Measurements from ENCODE around the gene C2CD2.
A peak's percentile ranks its signal among the peaks of the same experiment; 100 is the strongest.

C2CD2 gene

DNA sequence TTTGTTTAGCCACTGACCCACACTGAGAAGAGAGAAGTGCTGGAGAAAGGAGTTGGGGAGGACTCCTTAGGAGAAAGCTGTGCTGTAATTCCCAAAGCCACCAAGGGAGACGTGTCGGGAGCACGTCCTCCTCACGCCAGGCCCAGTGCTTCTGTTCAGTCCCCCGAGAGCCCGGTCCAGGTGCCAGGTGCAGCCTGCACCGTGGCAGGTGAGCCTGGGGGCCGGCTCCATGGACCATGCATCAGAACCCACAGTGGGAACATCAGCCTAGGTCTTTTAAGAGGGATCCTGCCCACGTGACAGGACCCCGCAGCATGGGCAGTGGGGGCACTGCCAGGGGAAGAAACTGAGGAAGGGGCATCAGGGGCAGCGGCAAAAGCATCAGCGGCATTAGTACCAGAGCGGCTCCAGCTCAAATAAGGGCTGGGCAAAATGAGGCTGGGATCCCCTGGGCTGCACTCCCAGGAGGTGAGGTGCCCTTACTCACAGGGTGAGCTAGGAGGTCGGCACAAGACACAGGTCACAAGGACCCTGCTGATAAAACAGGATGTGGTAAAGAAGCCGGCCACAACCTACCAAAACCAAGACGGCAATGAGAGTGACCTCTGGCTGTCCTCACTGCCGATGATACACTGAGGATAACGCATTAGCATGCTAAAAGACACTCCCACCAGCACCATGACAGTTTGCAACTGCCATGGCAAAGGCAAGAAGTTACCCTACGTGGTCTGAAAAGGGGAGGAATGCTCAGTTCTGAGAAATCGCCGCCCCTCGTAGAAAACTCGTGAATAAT is 50.1 kb downstream of the C2CD2 start:
- no peak for DNase-seq

DNA sequence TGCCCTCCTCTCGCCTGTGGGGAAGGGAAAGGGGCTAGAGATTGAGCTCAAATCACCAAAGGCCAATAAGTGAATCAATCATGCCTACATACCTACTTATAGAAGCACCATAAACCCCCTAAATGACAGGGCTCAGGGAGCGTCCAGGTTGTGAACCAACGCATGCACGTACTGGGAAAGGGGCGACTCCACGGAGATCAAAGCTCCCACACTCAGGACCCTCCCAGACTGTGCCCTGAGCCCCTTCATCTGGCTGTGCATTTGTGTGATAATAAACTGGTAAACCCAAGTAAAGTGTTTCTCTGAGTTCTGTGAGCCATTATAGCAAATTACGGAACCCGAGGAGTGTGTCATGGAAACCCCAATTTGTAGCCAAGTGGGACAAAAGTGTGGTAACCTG is 50.9 kb downstream of the C2CD2 start:
- no peak for DNase-seq

GRCh38 chr21:41901782-41902181 is 52.0 kb downstream of the C2CD2 start:
- no peak for DNase-seq

- DNase-seq = no peak
These were observed 52.7 kb downstream of the C2CD2 start for GRCh38 chr21:41901099-41901498.

GRCh38 chr21:41900401-41900800 is 53.4 kb downstream of the C2CD2 start:
- no peak for DNase-seq

DNA sequence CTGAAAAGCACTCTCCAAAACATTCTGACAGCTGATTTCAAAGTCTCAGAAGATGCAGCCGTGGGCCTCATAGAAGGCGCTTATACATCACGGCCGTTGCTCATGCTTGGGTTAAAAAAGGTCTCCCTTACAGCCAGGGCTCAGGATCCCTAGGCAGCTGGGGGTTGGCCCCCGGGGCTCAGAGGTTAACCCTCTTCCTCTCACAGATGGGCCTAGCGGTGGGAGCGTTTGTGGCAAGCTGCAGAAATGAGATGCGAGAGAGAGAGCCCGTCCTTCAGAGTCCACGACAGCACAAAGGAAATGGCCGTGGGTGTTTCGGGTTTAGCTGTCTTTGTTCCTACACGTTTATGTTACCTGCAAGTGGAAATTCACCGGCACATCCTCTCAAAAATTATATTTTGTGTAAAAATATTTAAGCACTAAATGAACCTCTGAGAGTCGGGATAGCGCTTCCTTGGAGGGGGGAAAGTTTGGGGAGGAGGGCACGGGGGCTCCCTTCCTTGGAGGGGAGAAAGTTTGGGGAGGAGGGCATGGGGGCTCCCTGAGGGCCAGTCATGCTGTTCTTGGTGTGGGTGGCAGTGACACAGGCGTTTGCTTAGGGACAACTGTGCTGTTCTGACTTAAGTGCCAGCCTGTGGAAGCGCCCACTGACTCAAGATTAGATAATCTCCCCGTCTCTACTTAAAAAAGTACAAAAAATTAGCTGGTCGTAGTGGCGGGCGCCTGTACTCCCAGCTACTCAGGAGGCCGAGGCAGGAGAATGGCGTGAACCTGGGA is 54.2 kb downstream of the C2CD2 start:
- DNase-seq = no peak

DNA sequence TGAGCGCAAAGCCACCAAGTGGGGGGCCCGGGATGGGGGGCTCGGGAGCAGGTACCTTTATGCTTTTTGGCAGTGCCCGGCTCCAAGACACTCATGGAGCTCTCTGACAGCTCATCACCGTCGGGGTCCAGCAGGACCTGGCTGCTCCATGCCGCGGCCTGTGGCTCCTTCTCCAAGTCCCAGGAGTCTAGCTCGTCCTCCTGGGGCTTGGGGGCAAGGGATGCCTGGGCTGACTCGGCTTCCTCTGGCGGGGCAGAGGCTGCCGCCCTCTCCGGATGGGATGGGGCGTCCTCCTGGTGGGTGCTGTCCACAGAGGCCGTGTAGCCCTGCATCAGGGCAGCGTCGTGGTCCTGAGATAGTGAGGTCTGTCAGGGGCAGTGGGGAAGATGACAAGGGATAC is 54.8 kb downstream of the C2CD2 start:
- no peak for DNase-seq

GRCh38 chr21:41897700-41898099 is 56.1 kb downstream of the C2CD2 start:
- DNase-seq = no peak

GRCh38 chr21:41897047-41897669 is 56.7 kb downstream of the C2CD2 start:
- no peak for DNase-seq

- no peak for DNase-seq
These were observed 58.0 kb downstream of the C2CD2 start for GRCh38 chr21:41895643-41896493.

- peak; percentile 16 for DNase-seq
These were observed 58.8 kb downstream of the C2CD2 start for GRCh38 chr21:41894922-41895557.

GRCh38 chr21:41894511-41894910 is 59.3 kb downstream of the C2CD2 start:
- DNase-seq = no peak

GRCh38 chr21:41892726-41893125 is 61.1 kb downstream of the C2CD2 start:
- no peak for DNase-seq

- no peak for DNase-seq
These were observed 62.7 kb downstream of the C2CD2 start for GRCh38 chr21:41891132-41891531.

DNA sequence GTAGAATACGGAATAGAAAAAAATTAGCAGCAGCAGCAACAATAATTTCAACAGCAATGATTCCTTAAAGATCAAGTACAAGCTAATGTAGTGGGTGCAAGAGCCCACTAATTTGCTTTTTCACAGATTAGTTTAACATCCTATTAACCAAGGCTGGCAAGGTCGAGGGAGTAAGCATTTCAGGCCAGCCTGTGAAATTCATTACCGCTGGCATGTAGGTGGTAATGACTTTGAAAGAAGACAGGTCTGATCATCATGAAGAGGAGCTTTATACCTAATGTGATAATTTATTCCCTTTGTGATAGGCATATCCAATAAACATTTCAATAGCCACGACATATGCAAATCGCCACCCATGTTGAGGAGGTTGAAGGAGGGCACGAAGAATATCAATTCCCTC is 63.5 kb downstream of the C2CD2 start:
- DNase-seq = no peak

DNA sequence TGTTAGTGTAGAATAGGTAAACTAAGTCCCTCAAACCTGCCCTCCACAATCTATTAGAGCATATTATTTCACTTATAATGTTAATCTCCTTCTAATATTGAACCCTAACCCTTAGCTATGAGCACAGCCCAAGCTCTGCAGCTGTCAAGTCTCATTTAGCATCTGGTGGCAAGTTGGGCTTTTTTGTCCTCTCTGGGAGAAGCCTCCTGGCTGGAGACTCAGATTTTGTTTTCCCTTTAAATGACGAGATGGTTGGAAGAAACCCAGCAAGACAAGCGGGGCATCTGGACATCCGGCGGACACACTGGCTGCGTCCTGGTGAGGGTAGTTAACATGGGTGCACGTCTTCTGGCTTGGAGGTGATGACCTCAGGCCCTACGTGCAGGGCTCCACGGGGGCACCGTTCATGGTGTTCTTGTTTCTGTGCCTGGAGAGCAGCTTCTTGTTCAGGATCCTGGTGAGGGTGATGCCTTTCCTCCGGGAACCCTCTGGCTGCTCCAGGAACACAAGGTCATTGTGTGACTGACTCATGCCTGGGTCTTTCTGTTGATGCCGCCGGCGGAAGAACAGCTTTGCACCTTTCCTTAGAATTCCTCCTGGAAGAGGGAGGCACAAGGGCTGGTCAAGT is 65.0 kb downstream of the C2CD2 start:
- DNase-seq = no peak

DNA sequence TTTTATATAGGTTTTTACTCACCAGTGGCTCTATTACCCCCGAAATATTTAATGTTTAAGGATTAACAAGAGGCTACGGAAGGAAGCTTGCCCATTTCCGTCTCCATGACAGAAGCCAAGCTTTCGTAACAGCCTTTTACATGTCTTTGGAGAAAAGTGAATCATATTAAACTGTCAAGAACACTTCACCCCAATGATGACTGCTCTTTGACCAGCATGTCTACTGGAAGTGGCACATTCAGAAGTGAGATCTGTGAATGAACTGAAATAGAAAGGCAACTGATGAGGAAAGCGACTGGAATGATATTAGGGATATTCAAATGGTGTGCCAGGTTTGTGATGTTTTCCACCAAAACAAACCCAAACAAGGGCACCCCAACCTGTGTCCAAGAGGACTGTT is 66.2 kb downstream of the C2CD2 start:
- DNase-seq = no peak

DNA sequence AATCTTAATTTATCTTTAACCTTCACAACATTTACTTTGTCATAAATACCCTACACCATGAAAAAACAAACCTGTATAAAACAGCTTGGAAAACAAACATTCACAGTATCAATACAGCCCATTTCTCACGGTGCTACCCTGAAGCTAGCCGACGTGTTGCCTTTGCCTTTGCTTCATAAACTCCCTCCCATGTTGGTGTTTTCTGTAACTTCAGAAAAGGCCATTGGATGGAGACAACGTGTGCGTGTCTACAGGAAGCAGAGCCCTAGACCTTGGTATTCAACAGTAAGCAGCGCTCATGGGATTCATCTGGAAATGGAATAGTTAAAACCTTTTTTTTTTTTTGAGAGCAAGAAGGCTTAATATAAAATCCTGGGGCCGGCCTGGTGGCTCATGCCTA is 67.5 kb downstream of the C2CD2 start:
- no peak for DNase-seq

- no peak for DNase-seq
These were observed 68.3 kb downstream of the C2CD2 start for GRCh38 chr21:41885341-41886024.

GRCh38 chr21:41884501-41885030 is 69.3 kb downstream of the C2CD2 start:
- no peak for DNase-seq

- no peak for DNase-seq
These were observed 70.2 kb downstream of the C2CD2 start for GRCh38 chr21:41883582-41883981.

Data from hematopoietic multipotent progenitor cell treated with erythropoietin and hydrocortisone succinate and interleukin-3 and kit ligand, for 8 days (in vitro differentiated cells).